Subcutaneous adipose tissue (tissue), 4 donors: ENCODE results near the gene ETV5. TPM values are rescaled to one million over a fixed set of nuclear protein-coding genes. Genes with fewer than 3 reads are reported as not detected.

Experiments used
- CTCF ChIP-seq: fragments of 450-650 bp; IDR thresholded peaks from one replicate; pipeline ENCODE4 v1.5.1; 2016; ENCODE audit warnings: low read depth, mild to moderate bottlenecking, control low read depth, antibody characterized with exemption, moderate library complexity
- total RNA-seq, 4 donors: library from RNA; depleted of rRNA; stranded (reverse); fragments of >200 nt; gene quantifications; one replicate each; pipeline ENCODE4 v1.1.0, GENCODE V29; 2016

Gene ETV5
- total RNA-seq, 4 donors from 2014 or later: 9.1 to 15.3 (median 12.2) TPM

- no peak for TF ChIP-seq CTCF
These were observed 40.6 kb upstream of the ETV5 start for GRCh38 chr3:186149319-186149960.

GRCh38 chr3:186144257-186144656 lies 35.4 kb upstream of the ETV5 start:
- TF ChIP-seq CTCF: no peak

- TF ChIP-seq CTCF: no peak
These were observed 34.4 kb upstream of the ETV5 start for GRCh38 chr3:186143250-186143649.

GRCh38 chr3:186142393-186142932 lies 33.6 kb upstream of the ETV5 start:
- TF ChIP-seq CTCF: no peak

GRCh38 chr3:186141790-186142189 lies 32.9 kb upstream of the ETV5 start:
- no peak for TF ChIP-seq CTCF

GRCh38 chr3:186138272-186138981 lies 29.5 kb upstream of the ETV5 start:
- no peak for TF ChIP-seq CTCF

GRCh38 chr3:186137051-186137685 lies 28.3 kb upstream of the ETV5 start:
- no peak for TF ChIP-seq CTCF
